Fibroblast of the conjunctiva (primary cell): ENCODE measurements around the gene TNFRSF18.

Experiments used
- DNase-seq: peaks from one replicate; pipeline ENCODE4 v3.0.0-alpha.2; 2010; ENCODE audit warnings: low read depth

The TNFRSF18 gene

DNA sequence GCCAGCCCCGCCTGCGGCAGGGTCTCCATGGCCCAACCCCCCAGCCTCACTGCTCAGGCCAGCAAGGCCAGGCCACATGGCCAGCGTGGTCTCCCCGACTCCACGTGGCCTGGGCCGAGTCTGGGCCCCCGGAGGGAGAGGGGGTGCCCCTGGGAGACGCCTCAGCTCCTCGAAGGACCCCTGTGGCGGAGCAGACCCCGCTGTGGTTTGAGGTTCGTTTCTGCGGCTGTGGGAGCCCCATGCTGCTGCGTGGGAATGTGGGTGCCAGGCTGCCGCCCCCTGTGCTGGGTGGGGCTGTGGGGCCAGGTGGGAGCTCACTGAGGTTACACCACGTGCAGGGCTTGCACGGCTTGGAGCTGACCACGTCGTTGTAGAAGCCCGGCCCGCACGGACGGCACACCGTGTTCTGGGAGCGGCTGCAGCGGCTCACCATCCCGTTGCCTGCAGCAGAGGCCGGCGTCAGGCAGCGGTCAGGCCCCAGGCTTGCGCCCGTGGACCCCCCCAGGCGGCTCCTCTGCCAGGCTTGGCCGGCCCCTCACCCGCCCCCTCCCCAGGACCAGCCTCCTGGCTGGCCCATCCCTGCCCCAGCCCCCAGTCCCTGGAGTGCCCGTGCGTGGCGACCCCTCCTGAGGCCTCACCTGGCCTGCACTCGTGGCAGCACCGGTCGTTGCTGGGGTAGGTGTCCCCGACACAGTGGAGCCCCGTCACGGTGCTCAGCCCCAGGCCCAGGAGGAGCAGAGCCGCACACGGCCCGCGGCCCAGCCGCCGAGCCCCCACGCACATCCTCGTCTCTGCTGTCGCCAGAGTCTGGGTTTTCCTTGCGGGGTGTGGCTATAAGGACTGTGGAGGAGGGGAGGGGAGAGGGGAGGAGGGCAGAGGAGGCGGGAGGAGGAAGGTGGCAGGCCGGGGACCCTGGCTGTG lies 7.2 kb upstream of the TNFRSF18 start, which contains the start of gene TNFRSF4:
Gene TNFRSF4 (minus strand): TSS at position 809 of the 921 bp plus-strand sequence. CDS start 26 bp downstream, at position 783.
- DNase-seq: no peak

DNA sequence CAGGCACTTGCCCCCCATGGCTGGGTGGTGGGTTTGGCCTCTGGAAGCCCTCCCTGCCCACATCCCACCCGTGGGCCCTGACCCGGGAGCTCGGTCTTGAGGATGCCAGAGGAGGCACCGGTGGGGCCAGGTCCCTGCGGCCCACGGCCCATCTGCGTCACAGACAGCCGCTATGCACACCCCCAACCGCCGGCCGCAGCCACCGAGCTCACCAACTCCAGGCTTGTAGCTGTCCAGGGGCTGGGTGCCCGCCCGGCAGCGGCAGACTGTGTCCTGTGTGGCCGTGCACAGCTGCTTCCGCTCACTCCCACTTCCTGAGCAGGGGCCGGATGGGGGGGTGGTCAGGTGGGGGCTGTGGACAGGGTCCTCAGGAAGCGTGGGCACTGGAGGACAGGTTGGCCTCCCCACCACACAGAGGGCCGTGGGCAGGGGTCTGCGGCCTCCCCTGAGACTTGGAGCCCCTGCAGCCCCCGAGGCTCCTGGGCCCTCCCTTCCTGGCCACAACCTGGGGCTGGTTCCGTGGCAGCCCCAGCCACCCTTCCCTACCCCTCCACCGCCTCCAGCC lies 6.5 kb upstream of the TNFRSF18 start:
- no peak for DNase-seq

DNA sequence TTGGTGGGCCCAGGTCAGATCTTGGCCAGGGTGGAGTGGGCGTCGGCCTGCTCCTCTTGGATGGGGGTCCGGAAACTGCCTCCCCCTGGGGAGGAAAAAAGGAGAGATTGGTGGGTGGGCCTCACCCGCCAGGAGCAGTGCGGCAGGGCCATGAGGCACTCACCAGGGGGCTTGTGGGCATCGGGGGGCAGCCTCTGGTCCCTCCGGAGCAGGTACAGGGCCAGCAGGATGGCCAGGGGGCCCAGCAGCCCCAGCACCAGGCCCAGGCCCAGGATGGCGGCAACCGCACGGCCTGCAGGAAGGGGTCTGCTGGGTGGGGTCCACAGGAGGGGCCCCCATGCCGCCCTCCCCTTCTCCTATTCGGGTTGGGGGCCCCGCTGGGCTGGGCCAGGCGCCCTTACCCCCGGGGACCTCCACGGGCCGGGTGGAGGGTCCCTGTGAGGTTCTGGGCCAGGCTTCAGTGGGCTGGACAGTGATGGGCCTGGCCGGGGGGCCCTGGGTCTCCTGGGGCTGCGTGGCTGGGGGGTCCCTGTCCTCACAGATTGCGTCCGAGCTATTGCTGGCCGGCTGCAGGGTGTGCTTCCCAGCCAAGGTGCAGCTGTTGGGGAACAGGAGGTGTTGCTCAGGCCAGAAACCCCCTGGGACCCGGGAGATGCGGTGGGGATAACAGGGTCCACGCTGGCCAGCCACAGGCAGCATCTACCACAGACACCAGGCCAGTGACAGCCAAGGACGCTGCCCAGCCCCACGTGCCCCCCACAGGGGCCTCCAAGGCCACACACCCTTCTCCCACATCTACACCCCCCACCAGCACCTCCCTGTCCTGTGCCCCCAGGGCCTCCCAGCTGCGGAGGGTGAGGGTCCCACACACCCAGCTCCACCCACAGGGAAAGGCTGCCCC lies 5.4 kb upstream of the TNFRSF18 start:
- no peak for DNase-seq

GRCh38 chr1:1210726-1211540 lies 4.5 kb upstream of the TNFRSF18 start:
- no peak for DNase-seq

DNA sequence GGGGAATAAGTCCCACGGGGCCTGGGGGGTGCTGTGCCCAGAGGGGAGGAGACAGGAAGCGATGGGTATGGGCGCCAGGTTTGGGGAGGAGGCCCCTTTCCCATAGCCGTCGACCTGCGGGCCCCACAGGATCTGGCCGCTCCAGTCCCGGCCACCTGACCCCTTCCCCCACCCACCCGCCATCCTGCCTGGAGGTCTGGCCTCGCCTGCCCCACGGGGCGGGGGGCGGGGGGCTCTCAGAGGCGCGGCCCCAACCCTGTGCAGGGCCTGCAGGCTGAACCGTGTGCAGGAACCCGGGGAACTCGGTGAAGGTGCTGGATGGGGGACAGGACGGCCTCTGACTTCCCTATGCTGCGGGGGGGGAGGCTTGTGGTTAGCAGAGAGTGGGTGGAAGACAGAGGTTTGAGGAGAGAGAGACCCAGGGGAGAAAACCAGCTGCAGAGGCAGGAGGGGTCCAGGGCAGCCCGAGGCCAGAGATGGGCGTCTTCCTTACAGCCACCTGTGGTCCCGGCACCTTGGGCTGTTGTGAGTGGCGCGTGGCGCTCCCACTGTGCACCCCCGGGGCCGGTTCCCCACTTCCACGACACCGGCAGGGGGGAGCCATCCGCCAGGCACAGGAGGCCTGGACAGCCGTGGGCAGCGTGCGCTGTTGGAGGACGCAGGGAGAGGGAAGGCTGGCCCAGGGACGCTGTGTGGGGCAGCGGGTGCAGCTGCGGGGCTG lies 2.5 kb upstream of the TNFRSF18 start:
- no peak for DNase-seq

- DNase-seq: no peak
These were observed 1.1 kb upstream of the TNFRSF18 start for GRCh38 chr1:1207571-1207892.

DNA sequence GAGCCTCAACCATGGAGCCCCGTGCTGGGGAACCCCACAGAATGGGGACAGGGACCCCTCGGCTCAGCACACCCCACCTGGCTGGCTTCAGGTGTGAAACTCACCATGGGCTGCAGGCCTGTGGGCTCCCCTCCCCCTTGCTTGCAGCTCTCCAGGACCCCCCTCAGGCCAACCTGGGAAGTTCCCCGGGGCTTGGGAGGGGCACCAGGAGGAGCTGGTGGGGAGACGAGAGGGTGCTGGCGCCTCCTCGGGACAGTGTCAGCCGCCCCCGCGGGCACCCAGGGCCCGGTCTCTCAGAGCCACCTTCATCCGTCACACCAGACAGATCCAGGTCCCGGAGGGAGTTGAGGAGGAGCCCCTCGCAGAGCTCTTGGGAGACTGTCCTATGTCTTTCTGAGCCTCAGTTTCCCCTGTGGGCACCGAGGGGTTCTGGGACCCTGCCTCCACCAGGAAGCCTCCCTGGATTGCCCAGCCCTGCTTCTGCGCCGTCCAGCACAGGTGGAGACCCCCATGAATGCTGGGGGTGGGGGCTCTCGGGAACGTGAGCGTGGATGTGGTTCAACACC lies 657 bp upstream of the TNFRSF18 start:
- DNase-seq: no peak

- DNase-seq: no peak
These were observed 520 bp downstream of the TNFRSF18 start for GRCh38 chr1:1205769-1206375.

DNA sequence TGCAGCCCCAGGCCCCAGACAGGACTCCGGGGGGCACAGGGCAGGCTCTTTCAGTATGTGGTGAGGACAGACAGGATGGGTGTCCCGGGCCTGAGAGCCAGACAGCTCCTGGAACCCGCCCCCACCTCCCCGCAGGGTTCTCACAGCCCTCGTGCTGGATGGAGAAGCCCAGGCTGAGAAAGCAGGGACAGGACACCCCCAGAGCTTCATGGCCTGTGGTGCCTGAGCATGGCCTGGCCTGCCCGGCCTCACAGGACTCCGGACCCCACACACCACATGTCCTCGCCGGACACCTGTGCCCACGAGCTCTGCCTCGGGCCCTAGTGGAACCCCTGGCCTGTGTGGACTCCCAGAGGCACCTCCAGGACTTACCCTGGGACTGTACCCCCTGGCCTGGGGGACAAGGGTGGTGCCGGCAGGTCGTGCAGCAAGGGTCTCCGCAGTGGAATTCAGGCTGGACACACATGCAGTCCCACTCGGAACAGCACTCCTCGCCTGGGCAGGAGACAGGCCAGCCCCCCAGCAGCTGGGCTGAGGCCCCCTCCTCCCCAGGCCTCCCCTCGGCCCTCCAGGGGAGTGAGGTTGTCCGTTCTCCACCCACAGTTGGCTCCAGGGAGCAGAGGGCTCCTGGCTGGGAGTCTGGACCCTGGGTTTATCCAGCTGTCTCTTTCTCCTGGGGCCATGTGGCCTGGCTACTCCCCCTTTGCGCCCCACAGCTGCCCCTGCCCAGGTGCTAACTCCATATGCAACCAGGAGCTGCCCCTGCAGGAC lies 1.2 kb downstream of the TNFRSF18 start:
- no peak for DNase-seq

DNA sequence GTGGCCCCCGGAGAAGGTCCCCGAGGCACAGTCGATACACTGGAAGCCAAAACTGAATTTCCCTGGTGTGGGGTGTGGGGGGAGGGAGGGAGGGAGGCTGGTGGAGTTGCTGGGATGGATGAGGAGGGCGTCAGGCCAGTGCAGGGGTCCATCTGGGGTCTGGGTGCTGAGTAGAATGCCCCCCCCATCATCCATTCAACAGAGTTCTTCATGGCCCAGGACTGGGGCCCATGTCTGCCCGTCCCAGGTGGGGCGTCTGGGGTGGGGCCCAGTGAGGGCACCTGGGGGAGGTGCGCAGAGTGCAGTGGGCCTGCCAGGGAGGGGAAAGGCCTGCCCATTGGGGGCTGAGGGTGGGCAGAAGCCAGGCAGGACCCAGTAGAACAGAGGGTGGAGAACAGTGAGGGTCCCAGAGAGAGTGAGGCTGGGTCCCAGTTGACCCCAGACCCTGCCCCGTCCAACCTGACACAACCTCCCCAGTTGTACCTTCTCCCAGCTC lies 1.9 kb downstream of the TNFRSF18 start:
- no peak for DNase-seq

DNA sequence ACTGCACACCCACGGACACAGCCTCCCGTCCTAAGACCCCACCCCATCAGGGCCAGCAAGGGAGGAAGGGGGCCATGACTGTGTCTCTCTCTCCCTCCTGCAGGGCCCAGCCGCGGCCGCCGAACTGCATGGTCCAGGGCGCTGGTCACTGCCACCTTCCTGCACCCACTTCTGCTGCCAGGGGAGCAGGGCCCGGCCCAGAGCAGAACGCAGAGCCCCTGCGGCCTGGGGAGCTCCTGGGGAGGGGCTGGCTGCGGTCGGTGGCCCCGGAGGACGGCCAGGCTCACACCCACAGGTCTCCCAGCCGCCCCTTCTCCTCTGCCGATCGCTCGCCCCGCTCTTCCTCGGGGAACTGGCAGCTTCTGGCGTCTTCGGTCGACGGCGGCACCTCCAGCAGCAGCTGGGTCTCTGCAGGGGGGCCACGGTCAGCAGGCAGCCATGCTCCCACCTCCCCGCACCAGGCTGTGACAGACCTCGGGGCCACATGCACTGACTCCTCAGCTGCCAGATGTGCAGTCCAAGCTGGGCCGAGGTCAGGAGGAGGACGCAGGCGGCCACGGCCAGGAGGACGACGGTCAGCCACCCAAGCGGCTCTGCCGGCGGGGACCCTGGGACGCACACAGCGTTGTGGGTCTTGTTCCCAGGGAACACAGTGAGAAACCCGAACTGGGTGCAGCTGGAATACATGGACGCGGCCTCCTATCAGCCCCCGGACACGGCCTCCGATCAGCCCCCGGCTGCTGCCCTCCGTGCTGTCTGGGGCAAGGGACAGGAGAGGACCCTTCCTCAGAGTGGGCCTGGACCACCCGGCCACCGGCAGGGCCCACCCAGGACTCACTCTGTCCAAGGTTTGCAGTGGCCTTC lies 2.6 kb downstream of the TNFRSF18 start:
- DNase-seq: no peak

- no peak for DNase-seq
These were observed 3.4 kb downstream of the TNFRSF18 start for GRCh38 chr1:1202831-1203560.

- DNase-seq: no peak
These were observed 5.2 kb downstream of the TNFRSF18 start for GRCh38 chr1:1200876-1201810.

DNA sequence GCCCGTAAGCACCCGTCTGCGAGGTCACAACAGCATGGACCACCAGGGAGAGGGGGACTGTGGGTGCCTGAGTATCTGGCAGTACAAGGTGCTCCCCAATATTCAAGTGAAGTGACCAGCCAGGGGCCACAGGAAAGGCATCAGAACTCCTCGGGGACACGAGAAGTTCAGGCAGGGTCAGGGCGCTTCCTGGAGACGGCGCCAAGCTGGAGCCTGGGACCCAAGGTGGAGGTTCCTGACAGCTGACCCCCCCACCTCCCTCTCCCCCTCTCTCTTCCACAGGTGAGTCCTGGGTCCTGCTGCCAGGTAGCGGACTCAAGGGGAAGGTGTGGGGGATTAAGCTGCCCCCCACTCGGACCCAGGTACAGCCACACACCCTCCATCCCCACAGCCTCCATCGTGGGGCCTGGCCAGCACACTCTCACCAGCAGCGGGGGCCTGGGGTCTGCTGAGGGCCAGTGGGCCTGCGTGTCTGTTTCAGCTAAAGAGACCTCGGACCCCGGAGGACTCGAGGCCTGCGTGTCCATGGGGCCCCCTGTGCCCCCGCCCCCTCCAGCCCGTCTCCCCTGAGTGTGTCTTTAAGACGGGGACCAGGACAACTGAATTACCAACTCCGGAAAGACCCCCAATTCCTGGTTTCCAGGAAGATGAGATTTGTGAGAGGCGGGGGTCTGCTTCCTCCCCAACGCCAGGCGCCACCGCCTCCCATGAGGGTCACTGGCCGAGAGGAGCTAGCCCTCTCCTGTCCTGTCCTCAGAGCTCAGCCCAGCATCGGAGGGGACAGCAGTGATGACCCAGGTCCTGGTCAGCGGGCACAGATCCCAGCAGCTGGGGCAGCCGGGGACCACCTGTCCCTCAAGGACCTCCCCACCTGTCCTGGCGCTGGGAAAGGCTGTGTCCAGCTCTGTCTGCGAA lies 6.2 kb downstream of the TNFRSF18 start:
- DNase-seq: no peak
